Thyroid gland (tissue), 4 donors: ENCODE results near the gene SIM2. TPM values are rescaled to one million over a fixed set of nuclear protein-coding genes. Genes with fewer than 3 reads are reported as not detected.

Experiments
- DNase-seq, 2 donors: peaks; one replicate each; pipeline ENCODE4 v3.0.0-alpha.2; 2019
- H3K27ac ChIP-seq, 3 donors: fragments of 200-600 bp; sonication (generic); 1 replicate in 2 of 3; 2 replicates in 1 of 3; pipeline ENCODE4 v1.5.1; 2016 to 2019; ENCODE audit warnings: mild to moderate bottlenecking in 1 of 3, moderate library complexity in 1 of 3
- H3K27me3 ChIP-seq: fragments of 200-600 bp; sonication (generic); one replicate; pipeline ENCODE4 v1.5.1; 2019
- H3K36me3 ChIP-seq, 2 donors: fragments of 200-600 bp; sonication (generic); one replicate each; pipeline ENCODE4 v1.5.1; 2016 to 2019
- H3K4me1 ChIP-seq, 2 donors: fragments of 200-600 bp; sonication (generic); one replicate each; pipeline ENCODE4 v1.5.1; 2017 to 2019
- H3K4me3 ChIP-seq, 3 donors: fragments of 200-600 bp; sonication (generic); replicated peaks in 1 of 3; 1 replicate in 2 of 3; 2 replicates in 1 of 3; pipeline ENCODE4 v1.5.1; 2016; ENCODE audit warnings: mild to moderate bottlenecking in 1 of 3
- H3K9me3 ChIP-seq: fragments of 200-600 bp; sonication (generic); one replicate; pipeline ENCODE4 v1.5.1; 2017
- CTCF ChIP-seq, 6 experiments: fragments of 200-600 bp in 3 of 6; fragments of 450-650 bp in 3 of 6; sonication (generic) in 3 of 6; IDR thresholded peaks; one replicate each; pipeline ENCODE4 v1.5.1; 2016 to 2019; ENCODE audit warnings: antibody characterized with exemption in 6 of 6, mild to moderate bottlenecking in 2 of 6, inconsistent platforms in 1 of 6, moderate library complexity in 1 of 6
- POLR2A ChIP-seq, 2 donors: fragments of 450-650 bp; IDR thresholded peaks; one replicate each; pipeline ENCODE4 v1.6.1; 2017; ENCODE audit warnings: antibody characterized with exemption in 2 of 2, mild to moderate bottlenecking in 2 of 2, moderate library complexity in 1 of 2
- WGBS, 2 donors: methylation state at CpG; one replicate each; pipeline ENCODE4 v1.1.5; 2017; 5-methylcytosine and 5-hydroxymethylcytosine counted together
- intact Hi-C: fragments of 100-400 bp; cut with DNase I; formaldehyde crosslinking; loops from one replicate; pipeline ENCODE4 v1.15.1; 2023
- total RNA-seq, 4 donors: library from RNA; depleted of rRNA; stranded (reverse); fragments of >200 nt; gene quantifications; one replicate each; pipeline ENCODE4 v1.2.3, GENCODE V29; 2016

SIM2 gene
- total RNA-seq, 4 donors from 2014 or later, result not detected

- no peaks in the 10 kb centered on the region for H3K4me1 ChIP-seq
- H3K36me3 ChIP-seq, result no peaks in the 10 kb centered on the region
- no peak overlapping the region for H3K27ac ChIP-seq
- TF ChIP-seq POLR2A (IDR thresholded peaks at IDR 0.05), result no peak
- no peak for TF ChIP-seq CTCF (IDR thresholded peaks at IDR 0.05)
- no peak overlapping the region for H3K4me3 ChIP-seq
- WGBS, 2 donors, result 89 to 91% methylated on average over 6 of the region's 6 CpGs
- DNase-seq, result no peak
- peaks cover 2% of the 10 kb centered on the region for H3K27me3 ChIP-seq
- intact Hi-C loops, result no loop called here
- no peaks in the 10 kb centered on the region for H3K9me3 ChIP-seq
Observed at GRCh38 chr21:36686955-36687354, 12.0 kb upstream of the SIM2 start.

- no peaks in the 10 kb centered on the region for H3K9me3 ChIP-seq
- H3K4me1 ChIP-seq, result peaks cover 6 to 11% of the 10 kb centered on the region in 2 donors
- no peak overlapping the region for H3K4me3 ChIP-seq
- WGBS, 2 donors, result 75 to 76% methylated on average over 6 of the region's 6 CpGs
- no peak for DNase-seq
- TF ChIP-seq CTCF (IDR thresholded peaks at IDR 0.05) (no peak), POLR2A (IDR thresholded peaks at IDR 0.05) (no peak)
- intact Hi-C loops, result no loop called here
- H3K36me3 ChIP-seq, result no peaks in the 10 kb centered on the region
- H3K27me3 ChIP-seq, result peaks cover 15% of the 10 kb centered on the region
- H3K27ac ChIP-seq, result no peak overlapping the region
Observed at GRCh38 chr21:36688324-36688723, 10.6 kb upstream of the SIM2 start.

- H3K36me3 ChIP-seq, result no peaks in the 10 kb centered on the region
- DNase-seq, result no peak
- H3K4me3 ChIP-seq, result no peak overlapping the region
- no peak overlapping the region for H3K27ac ChIP-seq
- intact Hi-C loops, result no loop called here
- WGBS, 2 donors, result 67 to 79% methylated on average over 7 of the region's 7 CpGs
- peaks cover 25% of the 10 kb centered on the region for H3K27me3 ChIP-seq
- peaks cover 6 to 16% of the 10 kb centered on the region in 2 donors for H3K4me1 ChIP-seq
- H3K9me3 ChIP-seq, result no peaks in the 10 kb centered on the region
- TF ChIP-seq CTCF (IDR thresholded peaks at IDR 0.05) (no peak), POLR2A (IDR thresholded peaks at IDR 0.05) (no peak)
Observed at GRCh38 chr21:36689324-36689723, 9.6 kb upstream of the SIM2 start.

GRCh38 chr21:36690628-36691554 is 8.0 kb upstream of the SIM2 start:
- Histone ChIP-seq H3K4me3 (no peak overlapping the region), H3K9me3 (no peaks in the 10 kb centered on the region), H3K36me3 (no peaks in the 10 kb centered on the region), H3K27ac (no peak overlapping the region), H3K27me3 (peaks cover 36% of the 10 kb centered on the region), H3K4me1 (peaks cover 6 to 16% of the 10 kb centered on the region in 2 donors)
- DNase-seq, result no peak
- TF ChIP-seq CTCF (IDR thresholded peaks at IDR 0.05), result no peak
- no peak for TF ChIP-seq POLR2A (IDR thresholded peaks at IDR 0.05)
- intact Hi-C loops, result no loop called here
- WGBS, 2 donors, result 41% methylated on average over 12 of the region's 12 CpGs

GRCh38 chr21:36691555-36692041 is 7.3 kb upstream of the SIM2 start:
- WGBS, 2 donors, result 17 to 19% methylated on average over 18 of the region's 18 CpGs
- Histone ChIP-seq H3K36me3 (no peaks in the 10 kb centered on the region), H3K4me3 (no peak overlapping the region), H3K27ac (no peak overlapping the region), H3K27me3 (peaks cover 43% of the 10 kb centered on the region), H3K4me1 (peaks cover 6 to 16% of the 10 kb centered on the region in 2 donors), H3K9me3 (no peaks in the 10 kb centered on the region)
- intact Hi-C loops, result no loop called here
- no peak for DNase-seq
- TF ChIP-seq POLR2A (IDR thresholded peaks at IDR 0.05), result no peak
- no peak for TF ChIP-seq CTCF (IDR thresholded peaks at IDR 0.05)
